Cardiac fibroblast (primary cell): ENCODE data around the gene CDC40.
A peak's percentile ranks its signal among the peaks of the same experiment; 100 is the strongest.

Experiments
- DNase-seq, 2 donors: peaks; one replicate each; pipeline versions ENCODE4 v3.0.0 to v3.0.0-alpha.2; 2010; ENCODE audit warnings: low read depth in 2 of 2
- H3K4me3 ChIP-seq, 2 donors: replicated peaks in 1 of 2; 1 replicate in 1 of 2; 2 replicates in 1 of 2; pipeline ENCODE4 v1.5.1; 2011; ENCODE audit warnings: low read depth in 2 of 2, low read length in 2 of 2, mild to moderate bottlenecking in 2 of 2, moderate library complexity in 1 of 2
- CTCF ChIP-seq: IDR thresholded peaks from one replicate; pipeline ENCODE4 v1.5.1; 2011; ENCODE audit warnings: low read depth, mild to moderate bottlenecking, low read length, inconsistent platforms

The CDC40 gene

DNA sequence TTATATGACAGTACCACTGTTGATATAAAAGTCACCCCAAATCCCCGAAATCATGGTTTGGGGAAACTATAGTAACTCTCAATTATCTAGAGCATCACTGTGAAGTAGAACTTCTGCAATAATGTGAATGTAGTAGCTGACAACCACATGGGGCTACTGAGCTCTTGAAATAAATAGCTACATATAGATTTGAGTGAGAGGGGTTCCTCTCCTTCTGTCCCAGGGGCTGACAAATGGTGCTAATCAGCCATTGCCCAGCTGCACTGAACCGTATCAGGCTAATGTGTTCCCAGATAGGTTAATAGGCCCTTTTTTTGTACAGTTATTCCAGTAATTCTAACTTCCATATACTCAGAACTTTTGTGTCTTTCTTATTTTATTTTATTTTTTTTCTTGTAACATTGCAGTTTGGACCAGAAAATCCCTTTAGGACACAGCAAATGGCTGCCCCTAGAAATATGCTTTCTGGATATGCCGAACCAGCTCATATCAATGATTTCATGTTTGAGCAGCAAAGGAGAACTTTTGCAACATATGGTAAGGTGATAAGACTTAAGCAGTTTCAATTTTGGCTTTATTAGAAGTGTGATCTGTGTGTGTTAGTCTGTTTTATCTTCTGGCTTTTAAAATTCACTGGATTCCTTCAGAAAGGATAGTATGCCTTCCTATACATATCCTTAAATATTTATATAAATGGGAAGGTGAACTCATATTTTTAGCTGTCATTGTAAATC, 21.1 kb downstream of the CDC40 start:
- no peak overlapping the region for H3K4me3 ChIP-seq
- no peak for DNase-seq
- TF ChIP-seq CTCF = no peak

- TF ChIP-seq CTCF = no peak
- no peak overlapping the region for H3K4me3 ChIP-seq
- no peak for DNase-seq
Measured at GRCh38 chr6:110207652-110208051, 27.4 kb downstream of the CDC40 start.

GRCh38 chr6:110211753-110212152, 31.5 kb downstream of the CDC40 start:
- no peak for DNase-seq
- no peak overlapping the region for H3K4me3 ChIP-seq
- no peak for TF ChIP-seq CTCF

GRCh38 chr6:110214338-110214737, 34.1 kb downstream of the CDC40 start:
- no peak for TF ChIP-seq CTCF
- no peak for DNase-seq

GRCh38 chr6:110216140-110216539, 35.9 kb downstream of the CDC40 start:
- no peak overlapping the region for H3K4me3 ChIP-seq
- no peak for TF ChIP-seq CTCF
- DNase-seq = no peak

More at GRCh38 chr6:110214338-110214737, 34.1 kb downstream of the CDC40 start:
- no peak overlapping the region for H3K4me3 ChIP-seq

DNA sequence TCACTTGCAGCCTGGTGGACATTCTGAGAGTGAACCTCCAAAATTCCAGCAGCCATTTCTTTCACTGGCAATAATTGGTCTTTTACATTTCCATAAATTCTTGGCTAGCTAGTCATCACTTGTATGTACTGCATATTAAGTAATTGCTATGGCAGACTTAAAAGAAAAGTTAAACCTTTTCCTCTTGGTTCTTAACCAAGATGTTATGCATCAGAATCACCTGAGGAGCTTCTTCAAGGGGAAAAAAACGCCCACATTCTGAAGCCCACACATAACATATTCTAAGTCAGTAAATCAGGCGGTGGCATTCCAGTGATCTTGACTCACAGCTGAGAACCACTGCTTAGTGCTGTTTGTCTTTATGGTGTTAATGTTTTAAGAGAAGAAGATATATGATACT, 37.0 kb downstream of the CDC40 start:
- peak in 1 of 2 donors; percentile 25 for DNase-seq
- TF ChIP-seq CTCF = no peak
- H3K4me3 ChIP-seq = no peak overlapping the region

DNA sequence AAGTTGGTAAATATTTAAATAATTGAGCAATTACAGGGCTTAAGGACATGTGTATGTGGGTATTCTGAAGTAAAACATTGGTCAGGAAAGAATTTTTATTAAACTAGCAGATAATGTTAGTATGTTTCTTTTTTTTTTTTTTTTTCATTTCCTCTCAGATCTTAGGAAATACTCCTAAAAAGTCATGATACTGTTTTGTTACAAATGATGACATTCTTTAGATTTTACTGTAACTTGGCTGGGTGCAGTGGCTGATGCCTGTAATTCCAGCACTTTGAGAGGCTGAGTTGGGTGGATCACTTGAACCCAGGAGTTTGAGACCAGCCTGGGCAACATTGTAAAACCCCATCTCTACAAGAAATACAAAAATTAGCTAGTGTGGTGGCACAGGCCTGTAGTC, 41.5 kb downstream of the CDC40 start:
- peak; percentile 4 to 30 for DNase-seq
- no peak for TF ChIP-seq CTCF
- no peak overlapping the region for H3K4me3 ChIP-seq
